GM18873 (cell line): ENCODE data around the gene CAMK2B.

ENCODE experiments used
- ATAC-seq: cut with Tn5 transposase; IDR thresholded peaks from one replicate; pipeline ENCODE4 v1.9.1; 2021; ENCODE audit warnings: mild to moderate bottlenecking, moderate library complexity, moderate number of reproducible peaks; ENCODE audit not compliant: unreplicated experiment, low FRiP score

The CAMK2B gene

GRCh38 chr7:44288811-44289340 lies 36.5 kb downstream of the CAMK2B start:
- no peak for ATAC-seq

GRCh38 chr7:44288381-44288685 lies 37.1 kb downstream of the CAMK2B start:
- ATAC-seq = no peak

- no peak for ATAC-seq
These were observed 37.7 kb downstream of the CAMK2B start for GRCh38 chr7:44287488-44288380.

GRCh38 chr7:44286618-44287487 lies 38.5 kb downstream of the CAMK2B start:
- no peak for ATAC-seq

- no peak for ATAC-seq
These were observed 39.2 kb downstream of the CAMK2B start for GRCh38 chr7:44286182-44286617.

GRCh38 chr7:44285561-44285960 lies 39.8 kb downstream of the CAMK2B start:
- ATAC-seq = no peak

GRCh38 chr7:44284881-44285541 lies 40.4 kb downstream of the CAMK2B start:
- ATAC-seq = no peak

- no peak for ATAC-seq
These were observed 41.2 kb downstream of the CAMK2B start for GRCh38 chr7:44284216-44284615.

- ATAC-seq = no peak
These were observed 41.8 kb downstream of the CAMK2B start for GRCh38 chr7:44283381-44284211.

GRCh38 chr7:44282601-44283171 lies 42.7 kb downstream of the CAMK2B start:
- no peak for ATAC-seq

GRCh38 chr7:44281811-44282600 lies 43.4 kb downstream of the CAMK2B start:
- no peak for ATAC-seq

- ATAC-seq = no peak
These were observed 44.2 kb downstream of the CAMK2B start for GRCh38 chr7:44280993-44281721.

GRCh38 chr7:44280636-44280992 lies 44.8 kb downstream of the CAMK2B start:
- no peak for ATAC-seq

GRCh38 chr7:44279731-44280505 lies 45.5 kb downstream of the CAMK2B start:
- ATAC-seq = no peak

- ATAC-seq = no peak
These were observed 46.1 kb downstream of the CAMK2B start for GRCh38 chr7:44279286-44279685.

GRCh38 chr7:44278451-44279161 lies 46.8 kb downstream of the CAMK2B start:
- no peak for ATAC-seq

GRCh38 chr7:44277851-44278250 lies 47.5 kb downstream of the CAMK2B start:
- no peak for ATAC-seq
